ENCODE results near the gene PTPN14. TPM values are rescaled to one million over a fixed set of nuclear protein-coding genes. Genes with fewer than 3 reads are reported as not detected.

Gene PTPN14
- total and polyA plus RNA-seq, 2 of the 8 experiments (the other 6 are each of a cell fraction or from before 2014, with no cell fraction given): 14.4 to 93.6 TPM

- Histone ChIP-seq H3K4ac (replicated peaks; ENCODE audit: insufficient read length, low read depth, low read length) (no peak overlapping the region), H4K20me1 (replicated peaks in 1 of 2; ENCODE audit: control insufficient read depth in 1 of 2, insufficient read depth in 2 of 2, low read length in 2 of 2) (no peaks in the 10 kb centered on the region), H2AFZ (ENCODE audit: low read length) (no peak overlapping the region), H2AK5ac (ENCODE audit: low read depth, low read length) (no peak overlapping the region), H2BK120ac (replicated peaks; ENCODE audit: low read depth, low read length) (no peak overlapping the region), H3K4me1 (replicated peaks in 1 of 4; ENCODE audit: control insufficient read depth in 3 of 4, insufficient read depth in 4 of 4, low read length in 3 of 4) (peaks cover 2 to 8% (median 6%) of the 10 kb centered on the region in 4 experiments; a peak in 6 of 7 replicates), H3K23ac (ENCODE audit: insufficient read length) (no peak overlapping the region), H4K91ac (replicated peaks; ENCODE audit: insufficient read length, low read length) (no peak overlapping the region), H3K27ac (ENCODE audit: low read depth, low read length) (0 out of 2 replicates have a peak overlapping the region, but pooled peaks have one; percentile 33), H4K5ac (ENCODE audit: insufficient read length, low read depth, low read length) (no peak overlapping the region), H3K27me3 (replicated peaks in 1 of 4; ENCODE audit: control insufficient read depth in 3 of 4, extremely low read depth in 1 of 4, insufficient read depth in 3 of 4, low read length in 3 of 4) (no peaks in the 10 kb centered on the region), H3K56ac (replicated peaks; ENCODE audit: insufficient read length, low read depth, low read length) (no peak overlapping the region), H2BK15ac (ENCODE audit: low read length) (no peak overlapping the region), H2BK12ac (ENCODE audit: low read depth, low read length) (peak overlapping the region; percentile 6; the same call in 1 of the 2 replicates), H3K14ac (ENCODE audit: insufficient read length) (no peak overlapping the region), H2BK20ac (ENCODE audit: low read length) (no peak overlapping the region), H3K79me1 (ENCODE audit: low read depth, low read length) (no peaks in the 10 kb centered on the region), H3K18ac (ENCODE audit: extremely low read depth, low read length) (no peak overlapping the region), H3K9ac (replicated peaks in 1 of 4; ENCODE audit: extremely low read depth in 1 of 4, low read depth in 3 of 4, low read length in 3 of 4) (no peak overlapping the region), H3K23me2 (ENCODE audit: low read depth, low read length) (no peaks in the 10 kb centered on the region; the same call in 1 of the 2 replicates), H3K4me3 (ENCODE audit: extremely low read depth in 1 of 4, insufficient read depth in 2 of 4, low read depth in 3 of 4, low read length in 4 of 4) (no peak overlapping the region), H3K36me3 (ENCODE audit: control insufficient read depth in 2 of 4, insufficient read depth in 4 of 4, low read length in 3 of 4) (no peaks in the 10 kb centered on the region), H3K79me2 (ENCODE audit: control insufficient read depth in 1 of 2, insufficient read depth in 2 of 2, low read length in 2 of 2) (no peaks in the 10 kb centered on the region), H3K4me2 (ENCODE audit: insufficient read depth in 1 of 2, low read depth in 2 of 2, low read length in 2 of 2) (peak overlapping the region in 1 of 2 experiments; percentile 26; a peak in 2 of 4 replicates), H2BK5ac (ENCODE audit: low read depth, low read length) (no peak overlapping the region), H3K9me3 (ENCODE audit: insufficient read depth in 2 of 2, low read depth in 1 of 2, low read length in 1 of 2) (no peaks in the 10 kb centered on the region), H4K8ac (ENCODE audit: extremely low read depth, insufficient read depth, low read length) (no peak overlapping the region)
- POLR2A ChIA-PET (ENCODE audit: partially characterized antibody): no interaction called here
- DNase-seq (ENCODE audit: low read depth in 1 of 2, low spot score in 2 of 2) (no peak), FAIRE-seq (peak; percentile 45)
- WGBS, 2 experiments (ENCODE audit: extremely low coverage in 1 of 2, insufficient coverage in 1 of 2, insufficient read length in 1 of 2, insufficient replicate concordance in 2 of 2, low coverage in 1 of 2, low lambda C conversion rate in 2 of 2, missing lambda C conversion rate in 1 of 2): 59% methylated on average over 6 of the region's 6 CpGs; no CpG with 5 or more reads in 1 of the 2 experiments
- CTCF ChIA-PET (ENCODE audit: partially characterized antibody): interaction anchor here (0.7 to 19.1 kb wide), 9 partner anchors 7 to 290 kb away, joined by 3 to 610 read pairs (median 84); no protein-coding TSS in a partner anchor
- no peak for TF ChIP-seq BRCA1 (IDR thresholded peaks at IDR 0.05; ENCODE audit: low read depth, low read length)
- TF ChIP-seq EP300 (IDR thresholded peaks at IDR 0.05; ENCODE audit: borderline replicate concordance in 1 of 2, low read depth in 2 of 2, low read length in 2 of 2): peak in 1 of 2 experiments; percentile 47; a peak in 1 of 3 replicates
- 0 out of 2 replicates have a peak, but pooled peaks have one; percentile 1 for TF ChIP-seq TEAD4 (IDR thresholded peaks at IDR 0.05; ENCODE audit: low read depth, low read length)
These were observed 213.9 kb downstream of the PTPN14 start for GRCh38 chr1:214337511-214337910.
